ENCODE data around the gene LRRC8D.

GRCh38 chr1:89810880-89811279, 10.0 kb upstream of the LRRC8D start:
- TF ChIP-seq CTCF (conservative IDR thresholded peaks at IDR 0.05; ENCODE audit: low read depth, low read length) (no peak), EZH2 (IDR thresholded peaks at IDR 0.05; ENCODE audit: low read length, unreplicated experiment) (no peak), EZH2phosphoT487 (IDR thresholded peaks at IDR 0.05; ENCODE audit: borderline replicate concordance, low read length) (no peak)
